H9 (cell line): ENCODE results near the gene CD2BP2. TPM values are rescaled to one million over a fixed set of nuclear protein-coding genes. Genes with fewer than 3 reads are reported as not detected.

Source experiments
- DNase-seq: peaks from one replicate; pipeline ENCODE4 v3.0.0-alpha.2; 2017
- H2AFZ ChIP-seq: one replicate; pipeline ENCODE4 v1.6.1; 2013; ENCODE audit warnings: mild to moderate bottlenecking, low read length, control low read depth, moderate library complexity
- H2AK5ac ChIP-seq: 2 replicates; pipeline ENCODE4 v1.6.1; 2013; ENCODE audit warnings: low read length, control low read depth, mixed read lengths; ENCODE audit not compliant: insufficient read length
- H2BK120ac ChIP-seq: one replicate; pipeline ENCODE4 v1.6.1; 2013; ENCODE audit warnings: low read depth, mild to moderate bottlenecking, low read length, control low read depth, inconsistent platforms; ENCODE audit not compliant: poor library complexity, severe bottlenecking
- H2BK12ac ChIP-seq: 2 replicates; pipeline ENCODE4 v1.6.1; 2013; ENCODE audit warnings: low read length, control low read depth, mixed read lengths, low read depth; ENCODE audit not compliant: insufficient read length
- H2BK15ac ChIP-seq: 2 replicates; pipeline ENCODE4 v1.6.1; 2013; ENCODE audit warnings: low read depth, low read length, control low read depth
- H2BK20ac ChIP-seq: one replicate; pipeline ENCODE4 v1.6.1; 2013; ENCODE audit warnings: low read depth, mild to moderate bottlenecking, low read length, control low read depth, inconsistent platforms; ENCODE audit not compliant: poor library complexity, severe bottlenecking
- H2BK5ac ChIP-seq: 2 replicates; pipeline ENCODE4 v1.6.1; 2013; ENCODE audit warnings: low read length, control low read depth, mixed read lengths; ENCODE audit not compliant: insufficient read length
- H3K14ac ChIP-seq: 2 replicates; pipeline ENCODE4 v1.6.1; 2013; ENCODE audit warnings: low read length, control low read depth; ENCODE audit not compliant: insufficient read depth
- H3K18ac ChIP-seq: 2 replicates; pipeline ENCODE4 v1.6.1; 2013; ENCODE audit warnings: low read depth, mild to moderate bottlenecking, mixed read lengths, low read length, control low read depth; ENCODE audit not compliant: insufficient read length
- H3K23ac ChIP-seq: 2 replicates; pipeline ENCODE4 v1.6.1; 2013; ENCODE audit warnings: low read length, control low read depth, mixed read lengths, low read depth; ENCODE audit not compliant: insufficient read length
- H3K23me2 ChIP-seq: 2 replicates; pipeline ENCODE4 v1.6.1; 2013; ENCODE audit warnings: low read depth, mild to moderate bottlenecking, mixed read lengths, low read length, control low read depth; ENCODE audit not compliant: insufficient read length, poor library complexity, severe bottlenecking
- H3K27ac ChIP-seq: 2 replicates; pipeline ENCODE4 v1.5.1; 2013; ENCODE audit warnings: low read length, control low read depth, mixed read lengths, low read depth; ENCODE audit not compliant: insufficient read length
- H3K27me3 ChIP-seq: 2 replicates; pipeline ENCODE4 v1.6.1; 2013; ENCODE audit warnings: low read length, control low read depth, inconsistent platforms; ENCODE audit not compliant: insufficient read depth
- H3K4ac ChIP-seq: 2 replicates; pipeline ENCODE4 v1.6.1; 2013; ENCODE audit warnings: low read depth, mild to moderate bottlenecking, control low read depth, inconsistent platforms, low read length, moderate library complexity
- H3K4me1 ChIP-seq: 2 replicates; pipeline ENCODE4 v1.6.1; 2013; ENCODE audit warnings: low read length, control low read depth, inconsistent platforms; ENCODE audit not compliant: insufficient read depth
- H3K4me2 ChIP-seq: 2 replicates; pipeline ENCODE4 v1.6.1; 2013; ENCODE audit warnings: low read length, control low read depth, mixed read lengths; ENCODE audit not compliant: insufficient read length, insufficient read depth
- H3K56ac ChIP-seq: 2 replicates; pipeline ENCODE4 v1.6.1; 2013; ENCODE audit warnings: low read depth, mild to moderate bottlenecking, mixed read lengths, low read length, control low read depth; ENCODE audit not compliant: insufficient read length
- H3K79me1 ChIP-seq: 2 replicates; pipeline ENCODE4 v1.6.1; 2013; ENCODE audit warnings: low read depth, mild to moderate bottlenecking, moderate library complexity, low read length, control low read depth, inconsistent platforms; ENCODE audit not compliant: insufficient read depth, poor library complexity, severe bottlenecking
- H3K79me2 ChIP-seq: 2 replicates; pipeline ENCODE4 v1.6.1; 2013; ENCODE audit warnings: low read length, control low read depth, inconsistent platforms; ENCODE audit not compliant: insufficient read depth
- H3K9ac ChIP-seq: 2 replicates; pipeline ENCODE4 v1.6.1; 2013; ENCODE audit warnings: low read length, control low read depth, mixed read lengths; ENCODE audit not compliant: insufficient read length; ENCODE audit errors: extremely low read depth
- H3K9me3 ChIP-seq: one replicate; pipeline ENCODE4 v1.6.1; 2013; ENCODE audit warnings: low read depth, low read length, inconsistent platforms; ENCODE audit not compliant: control insufficient read depth
- H3T11ph ChIP-seq: one replicate; pipeline ENCODE4 v1.6.1; 2013; ENCODE audit warnings: mild to moderate bottlenecking, low read length, control low read depth, inconsistent platforms
- H4K20me1 ChIP-seq: one replicate; pipeline ENCODE4 v1.6.1; 2013; ENCODE audit not compliant: control insufficient read depth, insufficient read length, insufficient read depth
- H4K5ac ChIP-seq: 2 replicates; pipeline ENCODE4 v1.6.1; 2013; ENCODE audit warnings: low read depth, mild to moderate bottlenecking, mixed read lengths, low read length, control low read depth; ENCODE audit not compliant: insufficient read length
- H4K8ac ChIP-seq: replicated peaks from 2 replicates; pipeline ENCODE4 v1.6.1; 2013; ENCODE audit warnings: low read length, control low read depth, mixed read lengths, low read depth; ENCODE audit not compliant: insufficient read length
- H4K91ac ChIP-seq: 2 replicates; pipeline ENCODE4 v1.6.1; 2013; ENCODE audit warnings: low read depth, mild to moderate bottlenecking, moderate library complexity, mixed read lengths, low read length, control low read depth; ENCODE audit not compliant: insufficient read length
- H3K27ac Mint-ChIP-seq, 3 experiments: 2 replicates in 2 of 3; 3 replicates in 1 of 3; pipeline ENCODE4 v1.8.0; 2020 to 2021; ENCODE audit warnings: mixed read lengths in 3 of 3, mild to moderate bottlenecking in 1 of 3, moderate library complexity in 1 of 3
- H3K27me3 Mint-ChIP-seq: 2 replicates; pipeline ENCODE4 v1.8.0; 2021; ENCODE audit warnings: low read depth, mild to moderate bottlenecking, moderate library complexity, mixed read lengths
- H3K36me3 Mint-ChIP-seq, 3 experiments: 2 replicates in 2 of 3; 3 replicates in 1 of 3; pipeline ENCODE4 v1.8.0; 2020 to 2021; ENCODE audit warnings: low read depth in 3 of 3, mixed read lengths in 3 of 3; ENCODE audit not compliant: insufficient read depth in 1 of 3
- H3K4me1 Mint-ChIP-seq, 2 experiments: 2 replicates each; pipeline ENCODE4 v1.8.0; 2020; ENCODE audit warnings: mixed read lengths in 2 of 2
- H3K4me3 Mint-ChIP-seq, 2 experiments: 2 replicates in 1 of 2; 3 replicates in 1 of 2; pipeline ENCODE4 v1.8.0; 2020 to 2021; ENCODE audit warnings: mild to moderate bottlenecking in 2 of 2, mixed read lengths in 2 of 2, moderate library complexity in 1 of 2
- H3K9me3 Mint-ChIP-seq, 2 experiments: 2 replicates in 1 of 2; 3 replicates in 1 of 2; pipeline ENCODE4 v1.8.0; 2020; ENCODE audit warnings: mild to moderate bottlenecking in 2 of 2, mixed read lengths in 2 of 2, moderate library complexity in 1 of 2
- WGBS: extraction: QIAGEN DNeasy Blood & Tissue Kit; methylation state at CpG from one replicate; pipeline ENCODE4 v1.1.7; 2013; ENCODE audit warnings: missing lambda C conversion rate, low lambda C conversion rate, mixed read lengths; ENCODE audit not compliant: insufficient read length; ENCODE audit errors: extremely low coverage; 5-methylcytosine and 5-hydroxymethylcytosine counted together
- total RNA-seq: library from RNA; stranded (reverse); gene quantifications from 2 replicates; pipeline ENCODE4 v1.2.1, GENCODE V29; 2021
- TF ChIP-seq, protein P1 (sequence below): fragments of 200-600 bp; sonication (generic); conservative IDR thresholded peaks from 3 replicates; pipeline ENCODE4 v1.8.0; 2021; ENCODE audit warnings: antibody characterized with exemption, mild to moderate bottlenecking

CD2BP2 gene
- total RNA-seq, 1 experiment from 2014 or later, result 90.1 TPM

DNA sequence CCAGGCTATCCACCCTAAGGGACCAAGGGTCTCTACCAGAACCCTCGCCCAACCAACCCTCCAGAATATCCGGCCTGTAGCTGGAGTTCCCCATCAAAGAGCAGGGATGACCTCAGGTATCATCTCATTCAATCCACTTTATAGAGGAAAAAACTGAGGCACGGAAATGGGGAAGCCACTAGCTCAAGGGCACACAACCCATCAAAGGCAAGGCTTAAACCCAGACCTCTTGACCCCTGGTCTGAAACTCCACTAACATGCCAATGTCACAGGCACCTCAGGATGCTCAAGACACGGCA lies 13.6 kb upstream of the CD2BP2 start:
- H4K8ac ChIP-seq, result no peak overlapping the region
- no peak overlapping the region for H2BK5ac ChIP-seq
- H3K23me2 ChIP-seq, result peaks cover 10% of the 10 kb centered on the region
- no peak overlapping the region for H3K23ac ChIP-seq
- no peak overlapping the region for H3K18ac ChIP-seq
- H3K4me1 ChIP-seq, result peaks cover 6% of the 10 kb centered on the region
- no peaks in the 10 kb centered on the region; the same call in none of the 2 replicates for H3K79me2 ChIP-seq
- DNase-seq, result no peak
- H3T11ph ChIP-seq, result no peak overlapping the region
- peak overlapping the region; percentile 34 for H3K9ac ChIP-seq
- Mint-ChIP-seq H3K27me3 (peaks cover 2% of the 10 kb centered on the region; the same call in 1 of the 2 replicates), H3K4me3 (peak overlapping the region; percentile 75 to 84), H3K4me1 (peaks cover 32 to 34% of the 10 kb centered on the region in 2 experiments), H3K9me3 (peaks cover 0 to 3% of the 10 kb centered on the region in 2 experiments; a peak in 3 of 5 replicates), H3K27ac (peak overlapping the region in 1 of 3 experiments; percentile 64; a peak in 1 of 7 replicates), H3K36me3 (peaks cover 6 to 16% (median 15%) of the 10 kb centered on the region in 3 experiments; a peak in 6 of 7 replicates)
- H3K14ac ChIP-seq, result no peak overlapping the region
- peak overlapping the region; percentile 80 for H3K4me2 ChIP-seq
- H3K27me3 ChIP-seq, result no peaks in the 10 kb centered on the region
- H4K91ac ChIP-seq, result no peak overlapping the region
- no peak overlapping the region for H3K27ac ChIP-seq
- H2BK120ac ChIP-seq, result no peak overlapping the region
- no peak overlapping the region for H2BK20ac ChIP-seq
- WGBS, result no CpG with 5 or more reads among the region's 4 CpGs
- no peak overlapping the region for H2BK15ac ChIP-seq
- no peak overlapping the region for H2BK12ac ChIP-seq
- H3K4ac ChIP-seq, result no peak overlapping the region
- TF ChIP-seq, protein P1, sequence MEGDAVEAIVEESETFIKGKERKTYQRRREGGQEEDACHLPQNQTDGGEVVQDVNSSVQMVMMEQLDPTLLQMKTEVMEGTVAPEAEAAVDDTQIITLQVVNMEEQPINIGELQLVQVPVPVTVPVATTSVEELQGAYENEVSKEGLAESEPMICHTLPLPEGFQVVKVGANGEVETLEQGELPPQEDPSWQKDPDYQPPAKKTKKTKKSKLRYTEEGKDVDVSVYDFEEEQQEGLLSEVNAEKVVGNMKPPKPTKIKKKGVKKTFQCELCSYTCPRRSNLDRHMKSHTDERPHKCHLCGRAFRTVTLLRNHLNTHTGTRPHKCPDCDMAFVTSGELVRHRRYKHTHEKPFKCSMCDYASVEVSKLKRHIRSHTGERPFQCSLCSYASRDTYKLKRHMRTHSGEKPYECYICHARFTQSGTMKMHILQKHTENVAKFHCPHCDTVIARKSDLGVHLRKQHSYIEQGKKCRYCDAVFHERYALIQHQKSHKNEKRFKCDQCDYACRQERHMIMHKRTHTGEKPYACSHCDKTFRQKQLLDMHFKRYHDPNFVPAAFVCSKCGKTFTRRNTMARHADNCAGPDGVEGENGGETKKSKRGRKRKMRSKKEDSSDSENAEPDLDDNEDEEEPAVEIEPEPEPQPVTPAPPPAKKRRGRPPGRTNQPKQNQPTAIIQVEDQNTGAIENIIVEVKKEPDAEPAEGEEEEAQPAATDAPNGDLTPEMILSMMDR, result no peak
- no peak overlapping the region for H2AFZ ChIP-seq
- H4K20me1 ChIP-seq, result no peaks in the 10 kb centered on the region
- H2AK5ac ChIP-seq, result no peak overlapping the region
- no peak overlapping the region for H3K56ac ChIP-seq
- peaks cover 3% of the 10 kb centered on the region for H3K79me1 ChIP-seq
- no peaks in the 10 kb centered on the region for H3K9me3 ChIP-seq
- H4K5ac ChIP-seq, result no peak overlapping the region
